ENCODE data around the gene UBE2H. TPM values are rescaled to one million over a fixed set of nuclear protein-coding genes. Genes with fewer than 3 reads are reported as not detected.

Gene UBE2H
- total RNA-seq, 1 donor from 2014 or later, result 80.7 TPM

DNA sequence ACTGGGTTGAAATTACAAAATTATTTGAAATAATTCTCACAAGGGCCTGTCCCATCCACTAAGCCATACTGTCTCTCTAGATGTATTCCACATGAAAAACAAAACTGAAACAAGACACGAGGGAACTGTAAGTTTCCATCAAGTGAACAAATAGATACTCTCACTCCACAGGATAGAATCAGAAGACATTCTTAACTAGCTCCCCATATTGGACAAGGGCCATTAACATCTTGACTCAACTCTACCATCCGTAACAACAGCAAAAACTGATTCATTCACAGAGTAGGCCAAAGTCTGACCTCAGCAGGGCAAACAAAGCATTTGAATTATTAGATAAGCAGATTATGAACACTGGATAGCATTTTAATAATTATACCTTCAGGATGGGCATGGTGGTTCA lies 29.1 kb downstream of the UBE2H start:
- no peaks in the 10 kb centered on the region for H3K27me3 Mint-ChIP-seq
- no peak for DNase-seq (ENCODE audit: extremely low spot score, unreplicated experiment)
- no peaks in the 10 kb centered on the region for H3K9me3 Mint-ChIP-seq
- no peak overlapping the region for H3K4me3 Mint-ChIP-seq
- peaks cover 17% of the 10 kb centered on the region for H3K4me1 Mint-ChIP-seq (ENCODE audit: unreplicated experiment)
- peak overlapping the region; percentile 22 for H3K27ac Mint-ChIP-seq
- peaks cover 35% of the 10 kb centered on the region for H3K36me3 Mint-ChIP-seq
- TF ChIP-seq, protein P1, sequence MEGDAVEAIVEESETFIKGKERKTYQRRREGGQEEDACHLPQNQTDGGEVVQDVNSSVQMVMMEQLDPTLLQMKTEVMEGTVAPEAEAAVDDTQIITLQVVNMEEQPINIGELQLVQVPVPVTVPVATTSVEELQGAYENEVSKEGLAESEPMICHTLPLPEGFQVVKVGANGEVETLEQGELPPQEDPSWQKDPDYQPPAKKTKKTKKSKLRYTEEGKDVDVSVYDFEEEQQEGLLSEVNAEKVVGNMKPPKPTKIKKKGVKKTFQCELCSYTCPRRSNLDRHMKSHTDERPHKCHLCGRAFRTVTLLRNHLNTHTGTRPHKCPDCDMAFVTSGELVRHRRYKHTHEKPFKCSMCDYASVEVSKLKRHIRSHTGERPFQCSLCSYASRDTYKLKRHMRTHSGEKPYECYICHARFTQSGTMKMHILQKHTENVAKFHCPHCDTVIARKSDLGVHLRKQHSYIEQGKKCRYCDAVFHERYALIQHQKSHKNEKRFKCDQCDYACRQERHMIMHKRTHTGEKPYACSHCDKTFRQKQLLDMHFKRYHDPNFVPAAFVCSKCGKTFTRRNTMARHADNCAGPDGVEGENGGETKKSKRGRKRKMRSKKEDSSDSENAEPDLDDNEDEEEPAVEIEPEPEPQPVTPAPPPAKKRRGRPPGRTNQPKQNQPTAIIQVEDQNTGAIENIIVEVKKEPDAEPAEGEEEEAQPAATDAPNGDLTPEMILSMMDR (conservative IDR thresholded peaks at IDR 0.05), result no peak

DNA sequence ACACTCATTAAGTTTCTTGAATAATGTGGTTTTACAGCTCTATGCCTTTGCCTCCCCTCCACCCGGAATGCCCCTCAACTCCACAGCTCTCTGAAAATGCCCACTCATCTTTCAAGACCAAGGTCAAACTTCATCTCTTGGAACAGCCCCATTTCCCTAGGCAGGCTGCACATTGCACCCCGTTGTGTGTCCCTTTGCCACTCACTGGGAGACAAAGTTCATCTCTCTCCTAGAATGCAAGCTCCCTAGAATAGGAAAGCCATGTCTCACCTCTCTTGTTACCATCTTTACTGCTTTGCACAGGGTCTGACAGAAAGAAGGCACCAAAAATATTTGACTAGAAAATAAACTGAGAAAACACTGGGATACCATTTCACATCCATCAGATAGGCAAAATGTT lies 33.3 kb downstream of the UBE2H start:
- Mint-ChIP-seq H3K4me3 (no peak overlapping the region), H3K27me3 (no peaks in the 10 kb centered on the region), H3K27ac (no peak overlapping the region), H3K36me3 (peaks cover 28% of the 10 kb centered on the region), H3K9me3 (no peaks in the 10 kb centered on the region), H3K4me1 (ENCODE audit: unreplicated experiment) (peaks cover 36% of the 10 kb centered on the region)
- TF ChIP-seq, protein P1 (conservative IDR thresholded peaks at IDR 0.05), result no peak
- no peak for DNase-seq (ENCODE audit: extremely low spot score, unreplicated experiment)

DNA sequence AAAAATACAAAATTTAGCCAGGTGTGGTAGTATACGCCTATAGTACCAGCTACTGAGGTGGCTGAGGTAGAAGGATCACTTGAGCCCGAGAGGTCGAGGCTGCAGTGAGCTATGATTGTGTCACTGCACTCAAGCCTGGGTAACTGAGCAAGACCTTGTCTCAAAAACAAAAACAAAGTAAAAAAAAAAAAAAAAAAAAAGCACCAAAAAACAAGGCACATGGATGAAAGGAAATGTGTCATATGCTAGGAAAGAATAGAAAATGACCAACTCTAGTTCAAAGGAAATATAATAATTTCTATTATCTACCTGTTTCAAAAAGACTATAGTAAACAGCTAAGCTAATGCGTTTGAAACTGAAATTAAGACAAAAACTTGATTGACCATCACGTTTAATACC lies 33.8 kb downstream of the UBE2H start:
- no peak for DNase-seq (ENCODE audit: extremely low spot score, unreplicated experiment)
- no peak overlapping the region for H3K4me3 Mint-ChIP-seq
- peaks cover 28% of the 10 kb centered on the region for H3K36me3 Mint-ChIP-seq
- no peak overlapping the region for H3K27ac Mint-ChIP-seq
- no peaks in the 10 kb centered on the region for H3K9me3 Mint-ChIP-seq
- H3K27me3 Mint-ChIP-seq, result no peaks in the 10 kb centered on the region
- H3K4me1 Mint-ChIP-seq (ENCODE audit: unreplicated experiment), result peaks cover 38% of the 10 kb centered on the region
- TF ChIP-seq, protein P1 (conservative IDR thresholded peaks at IDR 0.05), result no peak

DNA sequence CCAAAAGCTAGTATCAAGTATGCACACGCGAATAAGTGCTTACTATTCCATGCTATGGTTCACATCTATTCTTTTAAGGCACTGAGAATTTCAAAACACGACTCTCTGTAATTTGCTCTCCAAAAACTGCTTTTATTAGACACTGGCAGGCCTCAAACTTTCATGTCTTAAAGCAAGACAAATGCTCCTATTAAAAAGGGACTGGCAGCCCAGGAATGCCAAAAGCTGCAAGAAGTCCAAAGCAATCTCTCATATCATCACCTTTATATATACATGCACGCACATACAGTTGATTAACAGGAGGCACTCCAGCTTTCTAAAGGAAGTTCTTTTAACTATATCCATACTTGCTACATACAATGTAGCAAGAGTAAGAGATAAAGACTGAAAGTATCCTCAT lies 34.8 kb downstream of the UBE2H start:
- Mint-ChIP-seq H3K4me3 (no peak overlapping the region), H3K9me3 (no peaks in the 10 kb centered on the region), H3K27me3 (no peaks in the 10 kb centered on the region), H3K27ac (peak overlapping the region; percentile 21), H3K4me1 (ENCODE audit: unreplicated experiment) (peaks cover 38% of the 10 kb centered on the region), H3K36me3 (peaks cover 27% of the 10 kb centered on the region)
- DNase-seq (ENCODE audit: extremely low spot score, unreplicated experiment), result no peak
- TF ChIP-seq, protein P1 (conservative IDR thresholded peaks at IDR 0.05), result no peak

DNA sequence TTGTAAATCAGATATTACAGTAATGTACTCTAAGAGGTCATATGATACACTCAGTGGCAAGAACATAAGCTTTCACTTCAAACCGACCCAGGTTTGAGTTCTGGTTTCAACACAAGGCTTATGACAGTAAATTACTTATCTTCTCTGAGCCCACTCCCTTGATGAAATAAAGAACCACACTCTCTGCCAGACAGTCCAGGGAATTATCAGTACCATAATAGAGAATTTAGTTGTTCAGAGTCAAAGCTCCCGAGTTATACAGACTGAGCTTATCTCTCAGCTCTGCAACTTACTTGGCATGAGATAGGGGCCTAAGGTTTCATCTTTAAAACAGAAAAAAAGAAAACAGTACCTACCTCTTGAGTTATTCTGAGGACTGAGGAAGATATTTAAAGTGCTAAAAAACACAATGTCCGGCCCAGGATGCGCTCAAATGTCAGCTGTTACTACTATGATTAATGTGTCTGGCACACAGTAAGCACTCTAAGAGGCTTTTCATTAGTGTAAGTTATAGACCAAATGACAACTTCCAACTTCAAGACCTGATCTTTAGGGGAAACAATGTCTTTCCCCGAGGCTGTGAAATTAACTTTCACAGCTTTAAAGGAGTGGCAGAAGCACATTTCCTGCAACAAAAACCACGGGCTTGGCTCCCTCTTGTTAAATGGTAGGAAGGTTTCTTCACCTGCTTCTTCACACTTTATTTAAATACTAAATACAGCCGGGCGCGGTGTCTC lies 38.1 kb downstream of the UBE2H start:
- TF ChIP-seq, protein P1 (conservative IDR thresholded peaks at IDR 0.05), result no peak
- no peak for DNase-seq (ENCODE audit: extremely low spot score, unreplicated experiment)
- H3K27me3 Mint-ChIP-seq, result no peaks in the 10 kb centered on the region
- H3K9me3 Mint-ChIP-seq, result no peaks in the 10 kb centered on the region
- H3K27ac Mint-ChIP-seq, result no peak overlapping the region
- peaks cover 37% of the 10 kb centered on the region for H3K36me3 Mint-ChIP-seq
- peaks cover 38% of the 10 kb centered on the region for H3K4me1 Mint-ChIP-seq (ENCODE audit: unreplicated experiment)
- no peak overlapping the region for H3K4me3 Mint-ChIP-seq
